Activated CD4-positive, alpha-beta T cell treated with anti-CD3 and anti-CD28 coated beads, Interleukin-2, amount 50 U/mL, for 48 hours (primary cell): ENCODE data around the gene NEK6.
A peak's percentile ranks its signal among the peaks of the same experiment; 100 is the strongest.
"Not testable (repeated sequence)": the region's sequence is repeated elsewhere in the genome, so short reads cannot be mapped to it uniquely, and the experiment has no call there.

Source experiments
- DNase-seq, 2 experiments: peaks; one replicate each; pipeline ENCODE4 v3.0.0-alpha.2; 2020

The NEK6 gene

GRCh38 chr9:124231095-124231737 lies 26.5 kb upstream of the NEK6 start:
- DNase-seq: no peak

DNA sequence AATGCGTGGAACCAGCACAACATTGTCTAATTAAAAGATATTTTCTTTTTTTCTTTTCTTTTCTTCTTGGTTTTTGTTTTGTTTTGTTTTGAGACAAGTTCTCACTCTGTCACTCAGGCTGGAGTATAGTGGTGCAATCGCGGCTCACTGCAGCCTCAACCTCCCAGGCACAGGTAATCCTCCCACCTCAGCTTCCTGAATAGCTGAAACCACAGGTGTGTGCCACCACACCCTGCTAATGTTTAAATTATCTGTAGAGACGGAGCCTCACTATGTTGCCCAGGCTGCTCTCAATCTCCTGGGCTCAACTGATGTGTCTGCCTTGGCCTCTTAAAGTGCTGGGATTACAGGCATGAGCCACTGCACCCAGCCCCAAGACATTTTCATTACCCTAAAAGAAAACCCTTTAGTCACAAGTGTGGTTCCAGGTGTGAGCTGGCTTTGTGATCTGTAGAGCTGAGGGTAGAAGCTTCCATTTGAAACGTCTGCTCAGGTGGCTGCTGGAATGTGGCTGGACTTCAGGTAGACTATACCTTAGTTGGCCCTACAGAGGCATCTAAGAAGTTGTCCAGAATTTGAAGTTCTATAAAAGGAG lies 19.1 kb upstream of the NEK6 start:
- DNase-seq: no peak

DNA sequence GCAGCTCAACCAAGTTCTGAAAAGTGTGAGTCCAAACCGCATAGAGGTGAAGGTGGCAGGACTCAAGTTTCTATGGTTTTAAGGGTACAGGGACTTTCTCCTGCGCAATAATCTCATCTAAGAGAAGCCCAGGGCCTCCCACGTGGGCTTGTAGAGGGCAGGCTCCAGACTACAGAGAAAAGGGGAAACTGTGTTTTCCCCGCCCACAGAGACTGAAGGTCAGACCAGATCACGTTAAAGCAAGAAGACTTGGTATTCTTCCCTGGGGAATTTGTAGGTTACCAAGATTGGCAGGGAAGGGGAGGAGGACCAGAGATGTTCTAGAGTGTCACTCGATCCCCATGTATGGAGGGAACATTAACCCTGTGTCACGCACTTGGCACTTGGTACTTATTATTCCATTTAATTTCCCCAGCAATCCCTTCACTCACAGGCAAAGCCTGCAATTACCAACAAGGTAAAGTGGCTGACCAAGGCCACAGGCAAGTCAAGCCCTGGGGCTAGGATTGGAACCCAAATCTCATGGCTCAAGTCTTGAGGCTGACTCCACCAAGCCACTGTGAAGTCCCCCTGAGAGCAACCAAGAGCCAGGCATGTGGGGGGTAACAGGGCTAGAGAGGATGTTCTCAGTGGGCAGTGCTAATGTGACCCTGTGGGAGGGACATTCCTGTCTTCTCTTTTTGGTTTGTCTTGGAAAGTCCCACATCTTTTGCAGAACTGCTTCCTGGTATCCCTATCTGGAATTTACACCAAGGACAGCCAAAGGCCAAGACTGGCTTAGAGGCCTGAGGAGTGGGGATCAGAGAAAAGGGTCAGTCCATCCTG lies 18.3 kb upstream of the NEK6 start:
- no peak for DNase-seq

DNA sequence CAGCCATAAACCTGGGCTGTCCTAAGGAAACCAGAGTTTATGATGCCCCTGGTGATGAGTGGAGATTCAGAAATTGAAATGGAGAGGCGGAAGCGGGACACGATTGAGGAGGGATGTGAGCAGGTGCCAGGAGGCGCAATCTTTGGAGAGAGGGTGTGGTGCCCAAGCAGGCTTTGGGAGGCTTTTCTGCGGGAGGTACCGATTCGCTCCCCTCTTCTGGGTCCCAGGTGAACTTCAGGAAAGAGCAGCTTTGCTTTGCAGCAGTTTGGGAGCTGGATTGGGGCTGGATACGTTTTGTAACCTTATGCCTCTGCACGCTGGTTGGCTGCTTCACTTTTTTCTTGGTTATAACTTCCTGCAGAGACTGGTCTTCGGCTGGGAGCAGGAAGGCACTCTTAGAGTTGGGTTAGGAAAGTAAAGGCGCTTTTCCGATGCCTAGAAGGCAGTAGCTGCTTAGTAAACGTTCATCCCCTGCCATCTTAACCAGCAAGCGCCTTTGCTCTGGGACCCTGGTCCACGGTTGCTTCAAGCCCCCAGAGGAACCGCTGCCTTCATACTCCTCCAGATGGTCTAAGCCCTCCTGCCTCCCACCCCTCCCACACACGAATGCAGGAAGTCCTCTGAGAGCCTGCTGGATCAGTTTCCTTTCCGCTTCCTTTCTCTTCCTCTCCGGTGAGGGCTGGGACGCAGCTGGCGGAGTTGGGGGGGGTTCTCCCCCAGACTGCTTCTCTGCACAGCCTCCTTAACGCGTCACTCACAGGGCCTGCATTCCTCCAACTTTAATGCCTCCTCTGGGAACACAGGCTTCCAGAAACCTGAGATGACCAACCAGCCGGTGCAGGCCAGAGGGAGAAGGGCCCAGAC lies 15.2 kb upstream of the NEK6 start:
- DNase-seq: no peak

- DNase-seq: not testable (repeated sequence)
Measured at GRCh38 chr9:124247393-124247792, 10.4 kb upstream of the NEK6 start.

DNA sequence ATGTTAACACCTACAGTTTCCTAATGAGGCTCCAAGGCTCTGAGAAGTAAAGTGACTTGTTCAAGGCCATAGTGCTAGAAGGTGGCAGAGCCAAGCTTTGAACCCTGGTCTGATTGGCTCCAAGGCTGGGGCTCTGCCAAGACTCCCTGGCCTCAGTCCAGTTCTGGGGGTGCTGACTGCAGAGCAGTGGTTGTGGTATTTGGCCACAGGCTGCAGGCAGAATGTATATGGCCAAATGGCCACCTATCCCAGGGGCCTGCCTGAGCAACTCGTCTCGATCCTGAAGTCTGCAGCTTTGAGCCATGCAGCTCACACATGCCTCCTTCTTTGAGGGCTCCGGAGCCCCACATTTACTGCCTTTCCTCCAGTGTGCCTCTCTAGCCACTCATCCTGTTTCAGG lies 9.7 kb upstream of the NEK6 start:
- DNase-seq: no peak

GRCh38 chr9:124248960-124249359 lies 8.8 kb upstream of the NEK6 start:
- no peak for DNase-seq

- DNase-seq: no peak
Measured at GRCh38 chr9:124251204-124251603, 6.5 kb upstream of the NEK6 start.

GRCh38 chr9:124251605-124252378 lies 6.0 kb upstream of the NEK6 start:
- no peak for DNase-seq

- DNase-seq: not testable (repeated sequence)
Measured at GRCh38 chr9:124252878-124253277, 4.9 kb upstream of the NEK6 start.

GRCh38 chr9:124254261-124254682 lies 3.5 kb upstream of the NEK6 start:
- DNase-seq: peak; percentile 59 to 72

- no peak for DNase-seq
Measured at GRCh38 chr9:124255222-124255621, 2.5 kb upstream of the NEK6 start.

DNA sequence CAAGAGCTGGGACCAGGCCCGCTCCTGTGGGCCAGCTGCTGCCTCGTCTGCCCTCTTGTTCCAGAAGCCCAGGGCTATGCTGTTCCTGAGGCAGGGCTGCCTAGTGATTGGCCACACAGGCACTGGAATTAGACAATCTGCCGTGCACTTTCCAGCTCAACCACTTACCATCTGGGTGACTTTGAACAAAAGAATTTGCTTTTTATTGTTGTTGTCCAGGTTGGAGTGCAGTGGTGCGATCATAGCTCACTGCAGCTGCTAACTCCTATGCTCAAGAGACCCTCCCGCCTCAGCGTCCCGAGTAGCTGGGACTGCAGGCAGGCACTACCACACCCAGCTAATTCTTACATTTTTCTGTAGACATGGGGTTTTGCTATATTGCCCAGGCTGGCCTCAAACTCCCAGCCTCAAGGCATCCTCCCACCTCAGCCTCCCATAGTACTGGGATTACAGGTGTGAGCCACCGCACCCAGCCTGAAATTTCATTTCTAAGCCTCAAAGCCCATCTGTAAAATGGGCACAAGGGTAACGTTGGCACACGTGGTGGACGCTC lies 1.2 kb upstream of the NEK6 start:
- no peak for DNase-seq

DNA sequence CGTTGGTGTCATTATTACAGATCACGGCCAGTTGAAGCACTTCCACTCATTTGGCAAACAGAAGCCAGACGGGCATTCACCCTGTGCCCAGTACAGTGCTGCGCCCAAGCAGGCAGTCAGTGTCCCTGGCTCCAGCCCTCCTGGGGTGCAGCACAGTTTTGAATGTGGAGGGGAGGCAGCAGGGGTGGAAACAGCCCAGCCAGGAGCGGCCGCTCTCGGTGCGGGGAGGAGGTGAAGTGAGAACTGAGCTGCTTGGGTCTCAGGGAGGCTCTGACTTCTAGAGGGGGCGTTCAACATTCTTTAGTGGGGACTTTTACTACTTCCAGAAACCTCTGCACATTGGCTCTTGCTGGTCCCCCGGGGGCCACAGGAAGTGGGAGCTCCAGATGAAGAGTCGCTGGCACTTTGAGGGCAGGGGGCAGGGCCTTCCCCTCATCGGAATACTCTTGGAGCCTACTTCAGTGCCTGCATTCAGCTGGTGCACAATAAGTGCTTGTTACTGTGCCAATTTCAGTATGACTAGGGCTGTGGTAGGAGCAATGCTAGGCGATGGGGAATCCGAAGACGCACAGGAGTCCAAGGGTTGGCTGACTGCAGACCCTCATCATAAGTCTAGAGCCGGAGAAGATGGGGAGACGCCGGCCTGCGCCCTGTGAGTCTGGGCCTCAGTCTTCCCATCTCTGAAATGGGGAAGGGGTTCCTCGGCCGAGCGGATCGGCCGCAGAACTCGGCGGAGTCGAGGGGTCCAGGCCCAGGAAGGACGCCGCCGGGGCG lies 492 bp upstream of the NEK6 start:
- DNase-seq: peak in 1 of 2 experiments; percentile 18

DNA sequence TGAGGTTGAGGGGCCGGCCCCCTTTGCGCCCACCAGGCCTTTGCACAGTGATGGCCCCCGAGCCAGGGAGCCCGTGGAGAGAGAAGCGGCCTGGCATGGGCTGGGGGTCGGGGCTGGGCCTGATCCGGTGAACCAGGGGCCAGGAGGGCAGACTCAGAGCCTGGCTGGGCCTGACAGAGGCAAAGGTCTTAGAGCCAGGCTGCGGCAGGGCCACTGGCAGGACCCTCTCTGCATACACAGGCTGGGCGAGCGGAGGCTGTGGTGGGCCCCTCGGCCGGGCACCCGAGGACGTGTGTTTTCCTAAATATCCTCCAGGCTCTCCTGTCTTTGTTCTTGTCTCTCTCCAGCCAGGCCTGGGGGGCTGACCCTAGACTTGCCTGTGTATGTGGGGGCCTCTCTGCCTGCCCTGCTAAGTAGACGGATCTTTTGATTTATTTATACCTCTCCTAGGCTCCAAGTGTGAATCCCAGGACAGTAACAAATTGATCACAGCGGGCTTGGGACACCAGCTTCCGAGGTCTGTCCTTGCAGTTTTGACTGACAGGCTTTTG lies 933 bp downstream of the NEK6 start:
- DNase-seq: peak in 1 of 2 experiments; percentile 14

DNA sequence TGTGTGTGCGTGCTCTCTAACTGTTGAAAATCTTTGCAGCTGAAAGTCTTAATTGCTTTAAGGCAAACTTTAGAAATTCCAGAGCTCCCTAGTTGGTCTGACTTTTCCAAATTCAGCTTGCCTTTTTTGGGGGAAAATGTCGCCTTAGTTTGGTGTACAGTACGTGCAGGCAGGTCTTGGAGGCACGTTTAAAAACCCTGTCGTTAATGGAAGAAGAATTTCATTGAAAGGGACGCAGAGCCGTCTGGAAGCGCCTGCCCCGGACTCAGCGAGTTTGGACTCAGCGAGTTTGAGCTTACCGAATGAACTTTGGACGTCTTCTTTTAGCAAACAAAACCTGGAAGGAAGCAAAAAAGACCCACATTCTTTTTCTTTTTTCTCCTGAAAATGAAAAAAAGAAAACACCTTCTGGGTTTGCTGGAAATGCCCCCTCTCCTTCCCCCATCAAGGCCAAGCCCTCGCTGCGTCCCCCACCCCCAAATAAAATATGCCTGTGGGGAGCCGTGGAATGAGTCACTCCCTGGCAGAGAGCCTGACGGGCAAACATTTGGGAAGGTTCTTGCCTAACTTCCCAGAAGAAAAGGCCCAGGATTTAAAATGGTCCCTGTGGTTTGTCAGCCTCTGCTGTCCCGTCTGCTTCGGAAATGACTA lies 1.5 kb downstream of the NEK6 start:
- DNase-seq: no peak

- no peak for DNase-seq
Measured at GRCh38 chr9:124260769-124261603, 3.2 kb downstream of the NEK6 start.

DNA sequence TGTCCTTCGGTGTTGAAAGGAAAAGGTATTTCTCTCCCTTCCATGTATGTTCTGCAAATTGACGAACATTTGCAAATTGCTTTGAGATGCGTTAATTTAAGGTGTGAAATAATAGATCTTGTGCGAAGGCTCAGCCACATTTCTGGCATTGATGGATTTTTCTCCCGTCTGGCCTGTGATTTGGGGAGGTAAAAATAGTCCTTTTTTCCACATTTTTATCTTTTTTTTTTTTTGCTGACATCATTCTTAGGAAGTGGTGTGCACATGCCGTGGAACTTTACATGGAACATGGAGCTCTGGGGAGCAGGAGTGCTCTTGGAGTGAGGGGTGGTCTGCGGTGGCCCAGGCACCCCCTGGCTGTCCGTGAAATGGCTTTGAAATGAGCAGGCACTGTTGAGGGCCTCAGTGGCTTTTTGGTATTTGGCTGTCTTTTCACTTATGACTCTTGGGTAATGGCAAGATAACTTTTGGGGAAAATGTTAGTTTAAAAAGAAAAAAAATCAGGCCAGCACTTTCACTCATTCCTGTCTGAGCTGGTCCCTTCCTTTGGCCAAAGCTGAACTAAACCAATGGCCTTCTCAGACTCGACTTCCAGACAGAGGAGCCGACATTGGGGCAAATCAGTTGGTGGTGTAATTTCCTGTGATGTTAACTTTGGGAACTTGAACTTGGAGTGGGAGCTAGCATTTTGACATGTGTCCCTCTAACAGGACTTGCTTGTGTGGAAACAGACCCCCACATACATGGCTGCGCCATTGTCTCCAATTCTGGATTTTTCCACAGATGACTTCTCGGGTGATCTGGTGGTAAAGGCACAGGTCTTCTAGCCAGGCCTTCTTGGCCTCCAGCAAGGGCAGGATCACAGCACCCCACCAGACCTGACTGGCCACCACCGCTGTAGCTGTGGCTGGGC lies 4.2 kb downstream of the NEK6 start:
- DNase-seq: no peak
